Osteoblast (primary cell): ENCODE data around the gene TPH2. TPM values are rescaled to one million over a fixed set of nuclear protein-coding genes. Genes with fewer than 3 reads are reported as not detected.

Experiments
- total RNA-seq: library from RNA; depleted of rRNA; stranded (reverse); fragments of >200 nt; gene quantifications from 2 replicates; pipeline ENCODE4 v1.2.3, GENCODE V29; 2012

Gene TPH2
- total RNA-seq, 1 donor: under 0.01 TPM

Other genes with a start within 250 kb of the TPH2 start
- gene RAB21, start 184.0 kb upstream of the TPH2 start, total RNA-seq: 12.7 TPM in 2 replicates
- gene TBC1D15, start 99.1 kb upstream of the TPH2 start, total RNA-seq: 30.4 and 30.9 TPM in 2 replicates